ENCODE results near the gene SUPT3H. TPM values are rescaled to one million over a fixed set of nuclear protein-coding genes. Genes with fewer than 3 reads are reported as not detected.

SUPT3H gene
- total RNA-seq, result 19.4 and 28.3 TPM in 2 replicates

DNA sequence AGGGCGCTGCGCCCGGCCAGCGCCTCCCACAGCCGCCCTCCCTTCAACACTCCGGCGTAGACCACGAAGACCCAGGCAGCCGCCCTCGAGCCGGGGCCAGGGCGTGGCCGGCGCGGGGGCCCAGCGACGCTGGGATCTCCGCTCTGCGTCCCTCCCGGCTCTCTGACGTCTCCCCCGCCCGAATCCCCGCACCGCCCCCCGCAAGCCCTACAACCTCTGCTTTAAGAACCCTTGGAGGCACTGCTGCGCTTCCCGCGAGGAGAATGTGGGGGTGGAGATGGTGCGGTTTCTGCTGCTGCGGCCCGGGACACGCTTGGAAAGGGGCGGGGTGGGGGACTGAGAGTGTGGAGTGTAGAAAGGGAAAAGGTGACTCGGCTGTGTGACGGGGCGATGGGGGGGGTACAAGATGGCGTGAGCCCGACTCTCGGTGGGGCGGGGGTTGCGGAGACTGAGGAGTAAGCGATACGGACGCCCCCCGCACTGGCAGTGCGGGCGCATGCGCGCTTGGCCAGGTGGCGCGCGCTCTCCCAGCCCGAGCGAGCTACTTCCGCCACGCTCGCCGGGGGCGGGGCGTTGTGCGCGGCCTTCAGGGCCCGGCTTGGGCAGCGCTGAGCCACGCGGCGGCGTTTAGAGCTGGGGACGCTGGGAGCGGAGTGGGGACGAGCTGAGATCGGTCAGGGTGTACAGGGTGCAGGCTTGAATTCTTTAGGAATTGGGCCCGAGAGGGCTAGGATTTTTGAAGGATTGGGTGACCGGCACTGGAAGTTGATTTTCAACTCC, at the start of gene SUPT3H:
SUPT3H (minus strand) TSS at position 381 of the 780 bp plus-strand sequence.

DNA sequence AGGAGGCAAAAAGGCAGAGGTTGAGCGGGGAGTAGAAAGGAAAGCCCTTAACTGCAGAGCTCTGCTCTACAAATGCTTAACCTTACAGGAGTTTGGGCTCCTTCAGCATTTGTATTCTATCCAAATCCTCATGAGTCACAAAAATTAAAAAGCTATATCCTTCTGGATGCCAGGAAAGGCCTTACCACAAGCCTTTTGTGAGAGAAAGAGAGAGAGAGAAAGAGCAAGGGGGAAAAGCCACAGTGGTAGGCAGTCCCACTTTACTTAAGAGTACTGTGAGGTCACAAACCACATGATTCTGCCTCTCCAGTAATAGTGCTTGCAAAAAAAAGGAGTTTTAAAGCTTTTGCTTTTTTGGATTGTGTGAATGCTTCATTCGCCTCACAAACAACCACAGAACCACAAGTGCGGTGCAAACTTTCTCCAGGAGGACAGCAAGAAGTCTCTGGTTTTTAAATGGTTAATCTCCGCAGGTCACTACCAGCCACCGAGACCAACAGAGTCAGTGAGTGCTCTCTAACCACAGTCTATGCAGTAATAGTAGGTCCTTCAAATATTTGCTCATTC, 49.7 kb downstream of the SUPT3H start, which contains the start of gene RUNX2:
RUNX2 (plus strand) TSS at position 375 of the 567 bp plus-strand sequence. CDS start 397 bp downstream, outside the sequence.

Small RNA genes within 50 kb of the gene (small RNA-seq; reads per million reads assigned to genes)
- not detected for gene MIR586

Other genes with a start within 250 kb of the SUPT3H start
- gene RUNX2, start 49.6 kb downstream of the SUPT3H start, total RNA-seq, result 1.6 and 5.0 TPM in 2 replicates

Measured in placental epithelial cell (primary cell).